Astrocyte of the spinal cord (primary cell): ENCODE data around the gene ADAMTS7.
"Not testable (repeated sequence)": the region's sequence is repeated elsewhere in the genome, so short reads cannot be mapped to it uniquely, and the experiment has no call there.

Experiments used
- DNase-seq: peaks from one replicate; pipeline ENCODE4 v3.0.0; 2011; ENCODE audit warnings: low read depth, low spot score
- H3K4me3 ChIP-seq: 2 replicates; pipeline ENCODE4 v1.5.1; 2011; ENCODE audit warnings: low read depth, mild to moderate bottlenecking, low read length, moderate library complexity
- in situ Hi-C: cut with HindIII; loops from 2 replicates; pipeline ENCODE4 v1.10.0; 2017; ENCODE audit warnings: low sequenced_read_pairs
- TF ChIP-seq, protein P1 (sequence below): IDR thresholded peaks from 2 replicates; pipeline ENCODE4 v1.5.1; 2012; ENCODE audit warnings: low read depth, mild to moderate bottlenecking, low read length, inconsistent platforms

Gene ADAMTS7

DNA sequence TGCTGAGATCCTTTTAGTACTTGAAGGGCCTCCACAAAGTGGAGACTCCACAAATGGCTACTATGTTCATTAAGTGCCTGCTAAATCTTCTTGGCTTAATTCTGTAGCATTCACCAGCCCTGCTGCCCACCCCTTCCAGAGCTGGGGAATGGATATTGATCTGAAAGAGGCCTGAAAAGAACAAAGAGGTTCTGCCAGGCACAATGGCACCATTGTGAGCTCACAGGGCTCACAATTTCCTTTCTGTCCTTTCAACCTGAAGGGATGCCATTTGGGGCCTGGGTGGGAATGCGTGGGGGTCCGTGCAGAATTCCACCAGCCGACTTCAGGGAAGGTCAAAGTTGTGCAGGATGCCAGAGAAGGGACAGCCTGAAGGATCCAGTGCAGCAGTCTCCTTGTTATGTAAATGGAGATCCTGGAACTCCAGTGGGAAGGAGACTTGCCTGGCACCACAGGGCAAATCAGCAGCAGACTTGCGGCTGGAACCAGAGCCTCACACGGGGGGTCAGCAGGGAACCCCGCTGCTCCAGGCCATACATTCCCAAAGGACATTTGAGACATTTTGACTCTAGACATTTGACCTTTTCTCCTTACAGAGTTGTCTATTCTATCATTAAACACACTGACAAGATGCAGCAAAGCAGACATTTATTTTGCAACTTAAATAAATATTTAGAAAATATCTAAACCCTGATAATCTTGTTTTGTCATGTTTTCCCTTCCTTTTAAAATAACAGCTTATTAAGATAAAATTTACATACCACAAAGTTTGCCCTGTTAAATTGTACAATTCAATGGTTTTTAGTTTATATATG lies 39.9 kb upstream of the ADAMTS7 start:
- DNase-seq: no peak
- TF ChIP-seq, protein P1, sequence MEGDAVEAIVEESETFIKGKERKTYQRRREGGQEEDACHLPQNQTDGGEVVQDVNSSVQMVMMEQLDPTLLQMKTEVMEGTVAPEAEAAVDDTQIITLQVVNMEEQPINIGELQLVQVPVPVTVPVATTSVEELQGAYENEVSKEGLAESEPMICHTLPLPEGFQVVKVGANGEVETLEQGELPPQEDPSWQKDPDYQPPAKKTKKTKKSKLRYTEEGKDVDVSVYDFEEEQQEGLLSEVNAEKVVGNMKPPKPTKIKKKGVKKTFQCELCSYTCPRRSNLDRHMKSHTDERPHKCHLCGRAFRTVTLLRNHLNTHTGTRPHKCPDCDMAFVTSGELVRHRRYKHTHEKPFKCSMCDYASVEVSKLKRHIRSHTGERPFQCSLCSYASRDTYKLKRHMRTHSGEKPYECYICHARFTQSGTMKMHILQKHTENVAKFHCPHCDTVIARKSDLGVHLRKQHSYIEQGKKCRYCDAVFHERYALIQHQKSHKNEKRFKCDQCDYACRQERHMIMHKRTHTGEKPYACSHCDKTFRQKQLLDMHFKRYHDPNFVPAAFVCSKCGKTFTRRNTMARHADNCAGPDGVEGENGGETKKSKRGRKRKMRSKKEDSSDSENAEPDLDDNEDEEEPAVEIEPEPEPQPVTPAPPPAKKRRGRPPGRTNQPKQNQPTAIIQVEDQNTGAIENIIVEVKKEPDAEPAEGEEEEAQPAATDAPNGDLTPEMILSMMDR: no peak
- in situ Hi-C loops: no loop called here
- no peak overlapping the region for H3K4me3 ChIP-seq

DNA sequence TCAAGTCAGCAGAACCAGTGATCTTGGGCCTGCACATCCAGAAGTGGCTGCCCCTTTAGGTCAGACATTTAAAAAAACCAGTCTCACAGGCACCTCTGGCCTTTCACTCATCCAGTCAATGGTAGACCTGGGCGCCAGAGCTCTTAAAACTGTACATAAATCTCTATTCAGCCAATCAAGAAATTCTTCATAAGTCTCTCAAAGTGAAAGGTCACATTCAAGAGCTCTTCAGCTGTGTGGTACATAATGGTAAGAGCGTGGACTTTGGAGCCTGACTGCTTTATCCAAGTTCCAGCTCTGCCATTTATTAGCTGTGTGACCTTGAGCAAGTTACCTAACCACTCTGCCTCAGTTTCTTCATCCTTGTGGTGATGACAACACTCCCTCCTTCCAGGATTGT lies 39.1 kb upstream of the ADAMTS7 start:
- no peak overlapping the region for H3K4me3 ChIP-seq
- TF ChIP-seq, protein P1: no peak
- in situ Hi-C loops: no loop called here
- no peak for DNase-seq

DNA sequence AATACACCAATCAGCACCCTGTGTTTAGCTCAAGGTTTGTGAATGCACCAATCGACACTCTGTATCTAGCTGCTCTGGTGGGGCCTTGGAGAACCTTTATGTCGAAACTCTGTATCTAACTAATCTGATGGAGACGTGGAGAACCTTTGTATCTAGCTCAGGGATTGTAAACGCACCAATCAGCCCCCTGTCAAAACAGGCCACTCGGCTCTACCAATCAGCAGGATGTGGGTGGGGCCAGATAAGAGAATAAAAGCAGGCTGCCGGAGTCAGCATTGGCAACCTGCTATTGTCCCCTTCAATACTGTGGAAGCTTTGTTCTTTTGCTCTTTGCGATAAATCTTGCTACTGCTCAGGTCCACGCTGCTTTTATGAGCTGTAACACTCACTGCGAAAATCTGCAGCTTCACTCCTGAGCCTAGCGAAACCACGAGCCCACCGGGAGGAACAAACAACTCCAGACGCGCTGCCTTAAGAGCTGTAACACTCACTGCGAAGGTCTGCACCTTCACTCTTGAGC lies 36.2 kb upstream of the ADAMTS7 start:
- H3K4me3 ChIP-seq, in situ Hi-C loops: not testable (repeated sequence)

DNA sequence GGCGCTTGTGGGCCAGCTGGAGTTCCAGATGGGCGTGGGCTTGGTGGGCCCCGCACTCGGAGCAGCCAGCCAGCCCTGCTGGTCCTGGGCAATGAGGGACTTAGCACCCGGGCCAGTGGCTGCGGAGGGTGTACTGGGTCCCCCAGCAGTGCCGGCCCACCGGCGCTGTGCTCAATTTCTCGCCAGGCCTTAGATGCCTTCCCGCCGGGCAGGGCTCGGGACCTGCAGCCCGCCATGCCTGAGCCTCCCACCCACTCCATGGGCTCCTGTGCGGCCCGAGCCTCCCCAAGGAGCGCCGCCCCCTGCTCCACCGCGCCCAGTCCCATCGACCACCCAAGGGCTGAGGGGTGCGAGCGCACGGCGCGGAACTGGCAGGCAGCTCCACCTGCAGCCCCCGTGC lies 35.6 kb upstream of the ADAMTS7 start:
- H3K4me3 ChIP-seq, in situ Hi-C loops, DNase-seq: not testable (repeated sequence)

More for the DNA sequence above, 36.2 kb upstream of the ADAMTS7 start:
- not testable (repeated sequence) for DNase-seq

DNA sequence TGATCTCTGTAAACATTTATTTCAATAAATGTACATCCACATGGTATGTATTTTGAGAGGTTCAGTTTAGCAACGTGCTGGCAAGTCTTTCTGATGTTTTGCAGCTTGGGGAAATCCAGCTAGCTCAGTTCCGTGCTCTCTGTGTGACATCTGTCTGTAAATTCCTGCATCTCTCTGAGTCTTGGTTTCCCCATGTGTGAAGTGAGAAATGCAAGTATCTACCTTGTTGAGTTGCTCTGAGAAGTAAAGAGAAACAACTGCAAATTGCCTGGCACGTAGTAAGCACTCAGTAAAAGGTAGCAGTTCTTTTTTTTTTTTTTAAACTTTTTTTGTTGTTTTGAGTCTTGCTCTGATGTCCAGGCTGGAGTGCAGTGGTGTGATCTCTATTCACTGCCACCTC lies 31.3 kb upstream of the ADAMTS7 start:
- in situ Hi-C loops: no loop called here
- DNase-seq: no peak
- TF ChIP-seq, protein P1: no peak
- no peak overlapping the region for H3K4me3 ChIP-seq

DNA sequence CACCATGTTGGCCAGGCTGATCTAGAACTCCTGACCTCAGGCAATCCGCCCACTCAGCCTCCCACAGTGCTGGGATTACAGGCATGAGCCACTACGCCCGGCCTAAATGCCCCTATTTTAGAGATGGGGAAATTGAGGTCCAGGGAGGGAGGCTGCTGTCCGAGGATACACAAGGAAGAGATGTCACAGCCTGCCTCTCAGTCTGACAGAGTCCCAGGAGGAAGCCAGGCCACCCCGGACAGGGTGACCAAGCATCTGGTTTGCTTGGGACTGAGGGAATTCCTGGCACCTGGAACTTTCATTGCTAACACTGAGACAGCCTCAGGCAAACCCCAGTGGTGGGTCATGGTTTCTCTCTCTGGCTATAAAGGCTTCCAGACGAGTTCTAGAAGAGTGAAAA lies 30.6 kb upstream of the ADAMTS7 start:
- no peak overlapping the region for H3K4me3 ChIP-seq
- DNase-seq: no peak
- TF ChIP-seq, protein P1: no peak
- in situ Hi-C loops: no loop called here

DNA sequence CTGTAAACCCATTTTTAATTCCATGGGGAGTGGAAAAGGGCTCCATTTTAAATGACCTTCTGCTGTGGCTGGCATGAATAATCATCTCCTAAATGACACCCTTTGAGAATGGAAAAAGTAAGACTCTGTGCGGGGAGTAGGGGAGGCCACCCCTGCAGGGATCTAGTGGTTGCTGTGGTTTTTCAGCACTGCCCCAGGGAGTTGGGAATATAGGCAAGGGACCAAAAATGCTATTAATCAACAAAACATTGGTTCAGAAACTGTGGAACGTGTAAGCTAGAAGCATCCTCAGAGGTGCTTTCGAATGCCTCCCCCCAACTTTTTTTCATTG lies 30.1 kb upstream of the ADAMTS7 start:
- in situ Hi-C loops: no loop called here
- TF ChIP-seq, protein P1: no peak
- no peak for DNase-seq

More for the DNA sequence above, 30.1 kb upstream of the ADAMTS7 start:
- H3K4me3 ChIP-seq: no peak overlapping the region
